IMR-90 (cell line): Measurements from ENCODE around the gene NKD1. TPM values are rescaled to one million over a fixed set of nuclear protein-coding genes. Genes with fewer than 3 reads are reported as not detected.

Experiments
- ATAC-seq: fragments of 200-7000 bp; cut with Tn5 transposase; 2 replicates; pipeline ENCODE4 v1.9.1; 2020; ENCODE audit warnings: low read depth, mild to moderate bottlenecking, moderate library complexity
- BruUV-seq: library from RNA; stranded (reverse); fragments of 400-500 nt; replicated peaks from 2 replicates; lab custom pipeline; 2021; lab: Mats Ljungman, UMichigan
- CTCF ChIA-PET: fragments of 300-600 bp; formaldehyde crosslinking; extraction: SDS; loops from one replicate; lab custom pipeline; 2021; ENCODE audit warnings: antibody characterized with exemption; lab: Yijun Ruan, JAX
- POLR2A ChIA-PET: fragments of 300-600 bp; sonication (Branson Sonifier 250); formaldehyde crosslinking; loops from one replicate; lab custom pipeline; 2022; ENCODE audit warnings: antibody characterized with exemption; ENCODE audit not compliant: unreplicated experiment; lab: Charles Lee
- DNase-seq: peaks from one replicate; pipeline ENCODE4 v3.0.0; 2013
- H2AFZ ChIP-seq: replicated peaks from 2 replicates; pipeline ENCODE3; 2013; ENCODE audit warnings: low read length, mild to moderate bottlenecking; ENCODE audit not compliant: poor library complexity
- H2AK5ac ChIP-seq: 2 replicates; pipeline ENCODE4 v1.6.1; 2013; ENCODE audit warnings: low read depth, low read length, inconsistent platforms
- H2AK9ac ChIP-seq: replicated peaks from 2 replicates; pipeline ENCODE3; 2013; ENCODE audit warnings: mild to moderate bottlenecking, low read depth, low read length, moderate library complexity; ENCODE audit not compliant: poor library complexity
- H2BK120ac ChIP-seq: 2 replicates; pipeline ENCODE4 v1.6.1; 2013; ENCODE audit warnings: low read depth, low read length, inconsistent platforms
- H2BK15ac ChIP-seq: 3 replicates; pipeline ENCODE4 v1.6.1; 2013; ENCODE audit warnings: low read depth, low read length, inconsistent platforms
- H2BK20ac ChIP-seq: 2 replicates; pipeline ENCODE4 v1.6.1; 2013; ENCODE audit warnings: low read depth, mild to moderate bottlenecking, inconsistent platforms, low read length, moderate library complexity
- H2BK5ac ChIP-seq: 2 replicates; pipeline ENCODE4 v1.6.1; 2013; ENCODE audit warnings: mild to moderate bottlenecking, low read depth, low read length, inconsistent platforms; ENCODE audit not compliant: poor library complexity, severe bottlenecking
- H3K14ac ChIP-seq: replicated peaks from 2 replicates; pipeline ENCODE4 v1.6.1; 2013; ENCODE audit warnings: low read depth, low read length, inconsistent platforms
- H3K18ac ChIP-seq: 2 replicates; pipeline ENCODE4 v1.6.1; 2013; ENCODE audit warnings: low read depth, low read length, control low read depth
- H3K23ac ChIP-seq: 2 replicates; pipeline ENCODE4 v1.6.1; 2013; ENCODE audit warnings: low read depth, low read length, inconsistent platforms
- H3K27ac ChIP-seq: 2 replicates; pipeline ENCODE4 v1.5.1; 2013; ENCODE audit warnings: mild to moderate bottlenecking, control low read depth, low read length; ENCODE audit not compliant: insufficient read depth
- H3K27me3 ChIP-seq: 2 replicates; pipeline ENCODE4 v1.6.1; 2013; ENCODE audit warnings: low read length; ENCODE audit not compliant: control insufficient read depth, insufficient read depth
- H3K36me3 ChIP-seq: 2 replicates; pipeline ENCODE4 v1.6.1; 2013; ENCODE audit warnings: low read length, mixed read lengths; ENCODE audit not compliant: control insufficient read depth, insufficient read depth
- H3K4ac ChIP-seq: 2 replicates; pipeline ENCODE4 v1.6.1; 2013; ENCODE audit warnings: low read depth, low read length, inconsistent platforms
- H3K4me1 ChIP-seq: 2 replicates; pipeline ENCODE4 v1.6.1; 2013; ENCODE audit warnings: low read length, mixed read lengths; ENCODE audit not compliant: control insufficient read depth, insufficient read depth
- H3K4me2 ChIP-seq: 2 replicates; pipeline ENCODE4 v1.6.1; 2013; ENCODE audit warnings: low read depth, mild to moderate bottlenecking, control low read depth, low read length, moderate library complexity
- H3K4me3 ChIP-seq: 2 replicates; pipeline ENCODE4 v1.5.1; 2013; ENCODE audit warnings: low read depth, mild to moderate bottlenecking, control low read depth, low read length, moderate library complexity; ENCODE audit not compliant: insufficient read depth
- H3K56ac ChIP-seq: 2 replicates; pipeline ENCODE4 v1.6.1; 2013; ENCODE audit warnings: low read length, inconsistent platforms; ENCODE audit not compliant: insufficient read depth; ENCODE audit errors: extremely low read depth
- H3K79me1 ChIP-seq, 2 experiments: 2 replicates each; pipeline ENCODE4 v1.6.1; 2013; ENCODE audit warnings: low read length in 2 of 2, inconsistent platforms in 1 of 2, low read depth in 1 of 2
- H3K9ac ChIP-seq: 2 replicates; pipeline ENCODE4 v1.6.1; 2013; ENCODE audit warnings: low read depth, low read length, control low read depth
- H3K9me1 ChIP-seq: 2 replicates; pipeline ENCODE4 v1.6.1; 2013; ENCODE audit warnings: low read length, inconsistent platforms; ENCODE audit not compliant: insufficient read depth
- H3K9me3 ChIP-seq: 2 replicates; pipeline ENCODE4 v1.6.1; 2013; ENCODE audit warnings: low read length; ENCODE audit not compliant: control insufficient read depth, insufficient read depth
- H4K20me1 ChIP-seq: 2 replicates; pipeline ENCODE4 v1.6.1; 2013; ENCODE audit warnings: low read length, inconsistent platforms; ENCODE audit not compliant: insufficient read depth
- H4K5ac ChIP-seq: 2 replicates; pipeline ENCODE4 v1.6.1; 2013; ENCODE audit warnings: mild to moderate bottlenecking, low read depth, low read length, control low read depth
- H4K8ac ChIP-seq, 2 experiments: 2 replicates each; pipeline ENCODE4 v1.6.1; 2013; ENCODE audit warnings: low read depth in 2 of 2, low read length in 2 of 2, control low read depth in 1 of 2, inconsistent platforms in 1 of 2
- H4K91ac ChIP-seq: 2 replicates; pipeline ENCODE4 v1.6.1; 2013; ENCODE audit warnings: low read depth, low read length, inconsistent platforms; ENCODE audit not compliant: insufficient read depth
- BHLHE40 ChIP-seq: fragments of 150-350 bp; IDR thresholded peaks from 2 replicates; pipeline ENCODE4 v1.6.1; 2016; ENCODE audit warnings: mild to moderate bottlenecking, low read depth, low read length
- CEBPB ChIP-seq: IDR thresholded peaks from 2 replicates; pipeline ENCODE4 v1.6.1; 2012; ENCODE audit warnings: low read depth, low read length, improper control_type of control experiment
- CHD1 ChIP-seq: IDR thresholded peaks from 2 replicates; pipeline ENCODE4 v1.6.1; 2012; ENCODE audit warnings: low read depth, low read length, improper control_type of control experiment
- MAZ ChIP-seq: IDR thresholded peaks from 2 replicates; pipeline ENCODE4 v1.6.1; 2012; ENCODE audit warnings: low read depth, mild to moderate bottlenecking, low read length, improper control_type of control experiment, moderate library complexity, borderline replicate concordance
- MXI1 ChIP-seq: IDR thresholded peaks from 2 replicates; pipeline ENCODE4 v1.6.1; 2012; ENCODE audit warnings: low read depth, mild to moderate bottlenecking, low read length, moderate library complexity, borderline replicate concordance
- NFE2L2 ChIP-seq: fragments of 150-350 bp; IDR thresholded peaks from 2 replicates; pipeline ENCODE4 v1.6.1; 2016; ENCODE audit warnings: low read depth, mild to moderate bottlenecking, low read length
- POLR2A ChIP-seq: IDR thresholded peaks from 2 replicates; pipeline ENCODE4 v1.6.1; 2012; ENCODE audit warnings: mild to moderate bottlenecking, low read depth, low read length
- RAD21 ChIP-seq: IDR thresholded peaks from 2 replicates; pipeline ENCODE4 v1.6.1; 2012; ENCODE audit warnings: low read length, improper control_type of control experiment
- RCOR1 ChIP-seq: IDR thresholded peaks from 2 replicates; pipeline ENCODE4 v1.6.1; 2012; ENCODE audit warnings: mild to moderate bottlenecking, low read length, improper control_type of control experiment; ENCODE audit not compliant: insufficient replicate concordance
- RFX5 ChIP-seq: IDR thresholded peaks from 2 replicates; pipeline ENCODE4 v1.8.0; 2012; ENCODE audit warnings: low read depth, mild to moderate bottlenecking, low read length, moderate library complexity
- SMC3 ChIP-seq: fragments of 150-350 bp; IDR thresholded peaks from 2 replicates; pipeline ENCODE4 v1.6.1; 2016; ENCODE audit warnings: low read depth, mild to moderate bottlenecking, antibody characterized with exemption, low read length, moderate library complexity
- USF2 ChIP-seq: fragments of 150-350 bp; IDR thresholded peaks from 2 replicates; pipeline ENCODE4 v1.6.1; 2017; ENCODE audit warnings: mild to moderate bottlenecking, antibody characterized with exemption, low read length, low read depth
- WGBS, 2 experiments: methylation state at CpG; one replicate each; pipeline versions ENCODE4 v1.1.5 to v1.1.7; 2013; ENCODE audit warnings: missing lambda C conversion rate in 2 of 2; ENCODE audit not compliant: insufficient read length in 1 of 2; ENCODE audit errors: extremely low coverage in 2 of 2; 5-methylcytosine and 5-hydroxymethylcytosine counted together
- dilution Hi-C: fragments of 300-500 bp; cut with HindIII; formaldehyde crosslinking; loops from one replicate; pipeline ENCODE4 v1.14.3; 2018; ENCODE audit warnings: low sequenced_read_pairs; ENCODE audit not compliant: unreplicated experiment
- in situ Hi-C: fragments of 300-500 bp; cut with MboI; formaldehyde crosslinking; loops from 3 replicates; pipeline ENCODE4 v1.14.3; 2019; ENCODE audit warnings: low sequenced_read_pairs, inconsistent platforms, mixed read lengths
- intact Hi-C: fragments of 100-400 bp; cut with micrococcal nuclease; formaldehyde crosslinking; loops from 2 replicates; pipeline ENCODE4 v1.10.0; 2022
- polyA plus RNA-seq, 3 experiments: library from polyadenylated mRNA; depleted of rRNA; stranded (reverse); fragments of >200 nt; gene quantifications; 2 replicates each; pipeline ENCODE4 v1.2.3, GENCODE V29; 2012; ENCODE audit warnings: low replicate concordance in 1 of 3
- total RNA-seq: library from RNA; depleted of rRNA; stranded (reverse); fragments of >200 nt; gene quantifications from 2 replicates; pipeline ENCODE4 v1.2.3, GENCODE V29; 2012
- TF ChIP-seq, protein P1 (sequence below): conservative IDR thresholded peaks from 2 replicates; pipeline ENCODE4 v1.5.1; 2012; ENCODE audit warnings: mild to moderate bottlenecking, low read depth, low read length, improper control_type of control experiment

NKD1 gene
- total and polyA plus RNA-seq, 2 of the 4 experiments (the other 2 are of a cell fraction), result not detected

DNA sequence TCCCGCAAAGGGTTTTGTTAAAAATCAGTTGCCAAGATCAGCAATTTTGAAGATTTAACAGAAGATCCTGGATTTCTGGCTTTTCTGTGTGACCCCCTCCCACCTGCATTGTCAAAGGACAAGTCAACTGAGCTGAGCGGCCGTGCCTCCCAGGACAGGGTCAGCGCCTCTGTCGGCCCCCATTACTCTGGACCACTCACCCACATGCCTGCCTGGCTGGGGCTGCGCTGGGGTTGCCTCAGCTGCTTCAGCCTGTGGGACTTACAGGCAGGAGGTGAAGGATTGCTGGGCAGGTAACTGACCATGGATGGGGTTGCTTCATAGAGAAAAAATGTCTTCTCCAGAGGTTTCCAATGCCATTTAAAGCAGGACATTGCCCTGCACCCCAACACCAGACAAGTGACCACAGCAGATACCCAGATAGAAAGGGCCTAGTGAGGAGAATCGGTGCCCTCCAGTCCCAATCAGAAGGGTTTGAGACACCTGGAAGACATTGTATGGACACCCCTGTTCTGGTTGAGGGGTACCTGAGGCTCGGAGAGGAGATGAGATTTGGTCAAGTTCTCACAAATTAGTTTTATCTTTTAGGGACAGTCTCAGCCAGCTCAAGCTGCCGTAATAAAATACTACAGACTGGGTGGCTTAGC lies 80.1 kb downstream of the NKD1 start:
- intact Hi-C loops, result no loop called here
- CTCF ChIA-PET, result no interaction called here
- Histone ChIP-seq H3K27ac (no peak overlapping the region), H4K5ac (no peak overlapping the region), H3K4me1 (no peaks in the 10 kb centered on the region), H2AK5ac (no peak overlapping the region), H3K36me3 (no peaks in the 10 kb centered on the region), H3K4me2 (no peak overlapping the region), H2BK15ac (no peak overlapping the region), H3K79me1 (no peaks in the 10 kb centered on the region), H2AFZ (no peak overlapping the region), H3K56ac (no peak overlapping the region), H3K9me1 (no peaks in the 10 kb centered on the region), H2AK9ac (no peak overlapping the region), H2BK20ac (no peak overlapping the region), H3K9ac (no peak overlapping the region), H3K23ac (no peak overlapping the region), H3K14ac (no peak overlapping the region), H3K9me3 (no peaks in the 10 kb centered on the region), H4K91ac (no peak overlapping the region), H2BK5ac (no peak overlapping the region), H4K20me1 (no peaks in the 10 kb centered on the region), H3K4me3 (no peak overlapping the region), H3K27me3 (peaks cover 2% of the 10 kb centered on the region; the same call in 1 of the 2 replicates), H3K18ac (no peak overlapping the region), H4K8ac (no peak overlapping the region), H3K4ac (no peak overlapping the region), H2BK120ac (no peak overlapping the region)
- no TSS peak for BruUV-seq
- POLR2A ChIA-PET, result no interaction called here
- no peak for DNase-seq
- TF ChIP-seq NFE2L2 (no peak), BHLHE40 (no peak), MXI1 (no peak), RAD21 (no peak), POLR2A (no peak), CEBPB (no peak), MAZ (no peak), USF2 (no peak), CHD1 (no peak), RFX5 (no peak), SMC3 (no peak), RCOR1 (no peak)
- TF ChIP-seq, protein P1, sequence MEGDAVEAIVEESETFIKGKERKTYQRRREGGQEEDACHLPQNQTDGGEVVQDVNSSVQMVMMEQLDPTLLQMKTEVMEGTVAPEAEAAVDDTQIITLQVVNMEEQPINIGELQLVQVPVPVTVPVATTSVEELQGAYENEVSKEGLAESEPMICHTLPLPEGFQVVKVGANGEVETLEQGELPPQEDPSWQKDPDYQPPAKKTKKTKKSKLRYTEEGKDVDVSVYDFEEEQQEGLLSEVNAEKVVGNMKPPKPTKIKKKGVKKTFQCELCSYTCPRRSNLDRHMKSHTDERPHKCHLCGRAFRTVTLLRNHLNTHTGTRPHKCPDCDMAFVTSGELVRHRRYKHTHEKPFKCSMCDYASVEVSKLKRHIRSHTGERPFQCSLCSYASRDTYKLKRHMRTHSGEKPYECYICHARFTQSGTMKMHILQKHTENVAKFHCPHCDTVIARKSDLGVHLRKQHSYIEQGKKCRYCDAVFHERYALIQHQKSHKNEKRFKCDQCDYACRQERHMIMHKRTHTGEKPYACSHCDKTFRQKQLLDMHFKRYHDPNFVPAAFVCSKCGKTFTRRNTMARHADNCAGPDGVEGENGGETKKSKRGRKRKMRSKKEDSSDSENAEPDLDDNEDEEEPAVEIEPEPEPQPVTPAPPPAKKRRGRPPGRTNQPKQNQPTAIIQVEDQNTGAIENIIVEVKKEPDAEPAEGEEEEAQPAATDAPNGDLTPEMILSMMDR, result no peak
- dilution Hi-C loops, result no loop called here
- WGBS, 2 experiments, result 80% methylated on average over 1 of the region's 9 CpGs; no CpG with 5 or more reads in 1 of the 2 experiments
- in situ Hi-C loops, result no loop called here
- ATAC-seq, result no peak
